Activated CD8-positive, alpha-beta memory T cell treated with anti-CD3 and anti-CD28 coated beads, Interleukin-2, amount 50 U/mL, for 4 hours (primary cell): ENCODE results near the gene TAC1.
"Not testable (repeated sequence)": the region's sequence is repeated elsewhere in the genome, so short reads cannot be mapped to it uniquely, and the experiment has no call there.

ENCODE experiments used
- DNase-seq: peaks from one replicate; pipeline ENCODE4 v3.0.0-alpha.2; 2020

Gene TAC1, protein sequence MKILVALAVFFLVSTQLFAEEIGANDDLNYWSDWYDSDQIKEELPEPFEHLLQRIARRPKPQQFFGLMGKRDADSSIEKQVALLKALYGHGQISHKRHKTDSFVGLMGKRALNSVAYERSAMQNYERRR

DNA sequence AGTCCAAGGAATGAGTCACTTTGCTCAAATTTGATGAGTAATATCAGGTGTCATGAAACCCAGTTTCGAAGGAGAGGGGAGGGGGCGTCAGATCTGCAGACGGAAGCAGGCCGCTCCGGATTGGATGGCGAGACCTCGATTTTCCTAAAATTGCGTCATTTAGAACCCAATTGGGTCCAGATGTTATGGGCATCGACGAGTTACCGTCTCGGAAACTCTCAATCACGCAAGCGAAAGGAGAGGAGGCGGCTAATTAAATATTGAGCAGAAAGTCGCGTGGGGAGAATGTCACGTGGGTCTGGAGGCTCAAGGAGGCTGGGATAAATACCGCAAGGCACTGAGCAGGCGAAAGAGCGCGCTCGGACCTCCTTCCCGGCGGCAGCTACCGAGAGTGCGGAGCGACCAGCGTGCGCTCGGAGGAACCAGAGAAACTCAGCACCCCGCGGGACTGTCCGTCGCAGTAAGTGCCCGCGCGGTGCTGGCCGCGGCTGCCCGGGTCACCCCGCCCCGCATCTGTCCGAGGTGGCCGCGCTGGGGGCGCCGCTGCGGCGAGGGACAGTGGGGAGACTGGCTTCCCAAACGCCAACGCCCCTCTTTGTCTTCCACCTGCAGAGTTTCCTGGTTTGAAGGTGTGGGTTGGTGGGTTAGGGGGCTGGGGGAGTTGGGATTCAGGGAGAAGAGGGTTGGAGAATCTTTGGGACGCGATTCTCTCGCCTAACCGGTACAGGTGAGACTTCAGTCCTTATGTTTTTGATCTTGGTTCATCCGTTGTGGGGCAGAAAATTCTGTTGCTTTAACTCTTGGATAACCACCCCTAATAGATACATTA is at the start of gene TAC1:
Gene TAC1 (plus strand): TSS at position 351 of the 829 bp plus-strand sequence. CDS start 527 bp downstream, outside the sequence.
- DNase-seq = no peak

DNA sequence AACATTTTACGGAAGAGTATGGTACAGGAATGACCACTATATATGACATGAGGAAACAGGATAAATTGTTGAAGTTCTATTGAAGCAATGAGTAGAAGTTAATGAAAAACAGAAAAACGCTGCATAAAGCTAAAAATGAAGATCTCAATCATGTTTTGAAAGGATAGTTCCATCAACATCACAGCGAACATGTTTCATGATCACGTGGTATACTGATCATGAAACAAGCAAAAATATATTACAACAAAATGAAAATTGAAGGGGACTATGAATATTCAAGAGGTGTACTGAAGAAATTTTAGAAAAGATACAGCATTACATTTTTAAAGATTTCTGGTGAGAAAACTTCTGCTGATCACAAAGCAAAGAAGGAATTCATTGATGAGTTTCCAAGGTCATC is 45.9 kb upstream of the TAC1 start:
- DNase-seq = no peak

DNA sequence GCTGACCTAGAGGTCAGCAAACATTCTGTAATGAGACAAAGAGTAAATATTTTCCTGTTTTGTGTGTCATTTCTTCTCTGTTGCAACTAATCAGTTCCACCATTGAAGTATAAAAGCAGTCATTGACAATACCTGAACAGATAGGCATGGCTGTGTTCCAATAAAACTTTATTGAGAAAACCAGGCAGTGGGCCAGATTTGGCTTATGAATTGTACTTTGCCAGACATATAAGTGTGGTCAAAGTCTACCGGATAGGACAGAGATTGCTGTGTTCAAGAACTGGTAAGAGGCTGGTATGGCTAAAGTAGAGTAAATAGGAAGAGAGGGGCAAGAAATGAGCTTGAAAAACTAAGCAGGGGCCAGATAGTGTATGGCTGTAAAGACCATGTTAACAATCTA is 38.3 kb upstream of the TAC1 start:
- DNase-seq = no peak

DNA sequence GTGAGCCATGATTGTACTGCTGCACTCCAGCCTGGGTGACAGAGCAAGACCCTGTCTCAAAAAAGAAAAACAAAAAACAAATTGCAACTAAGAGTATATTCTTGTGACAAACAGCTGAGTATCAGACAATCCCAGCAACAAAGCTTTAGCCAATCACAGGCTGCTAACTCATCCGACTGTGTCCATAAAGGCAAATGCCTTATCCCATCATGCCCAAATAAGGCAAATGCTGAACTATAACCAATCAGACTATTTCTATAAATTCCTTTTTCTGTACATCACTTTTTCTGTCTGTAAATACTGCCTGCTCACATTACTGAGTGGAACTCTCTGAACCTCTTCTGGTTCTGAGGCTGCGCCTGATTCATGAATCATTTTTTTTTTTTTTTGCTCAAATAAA is 37.5 kb upstream of the TAC1 start:
- no peak for DNase-seq

DNA sequence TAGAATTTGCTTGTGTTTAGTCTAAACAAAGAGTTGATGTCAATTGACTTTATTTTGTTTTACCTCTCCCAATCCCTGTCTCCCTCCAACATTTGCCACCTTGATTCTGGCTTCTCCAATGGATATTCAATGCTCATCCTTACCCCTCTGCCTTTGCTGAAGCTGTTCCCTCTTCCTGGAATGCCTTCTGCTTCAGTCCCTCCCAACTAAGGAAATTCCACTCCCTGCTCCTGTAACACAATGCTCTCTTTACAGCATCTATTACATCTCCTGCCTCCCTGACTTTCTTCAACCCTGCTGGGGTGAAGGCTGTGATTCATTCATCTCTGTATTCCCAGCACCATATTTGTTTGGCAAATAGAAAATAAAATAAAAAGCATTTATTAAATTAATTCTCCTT is 34.5 kb upstream of the TAC1 start:
- no peak for DNase-seq

DNA sequence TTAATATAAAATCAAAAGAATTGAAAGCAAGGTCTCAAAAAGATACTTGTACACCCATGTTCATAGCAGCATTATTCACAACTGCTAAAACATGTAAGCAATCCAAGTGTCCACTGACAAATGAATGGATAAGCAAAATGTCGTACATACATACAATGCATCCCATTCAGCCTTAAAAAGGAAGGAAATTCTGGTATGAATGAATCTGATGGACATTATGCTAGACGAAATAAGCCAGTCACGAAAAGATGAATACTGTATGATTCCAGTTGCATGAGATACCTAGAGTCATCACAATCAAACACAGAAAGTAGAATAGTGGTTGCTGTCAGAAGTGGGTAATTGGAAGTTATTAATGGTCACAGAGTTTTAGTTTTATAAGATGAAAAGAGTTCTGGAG is 9.5 kb upstream of the TAC1 start:
- DNase-seq = no peak

DNA sequence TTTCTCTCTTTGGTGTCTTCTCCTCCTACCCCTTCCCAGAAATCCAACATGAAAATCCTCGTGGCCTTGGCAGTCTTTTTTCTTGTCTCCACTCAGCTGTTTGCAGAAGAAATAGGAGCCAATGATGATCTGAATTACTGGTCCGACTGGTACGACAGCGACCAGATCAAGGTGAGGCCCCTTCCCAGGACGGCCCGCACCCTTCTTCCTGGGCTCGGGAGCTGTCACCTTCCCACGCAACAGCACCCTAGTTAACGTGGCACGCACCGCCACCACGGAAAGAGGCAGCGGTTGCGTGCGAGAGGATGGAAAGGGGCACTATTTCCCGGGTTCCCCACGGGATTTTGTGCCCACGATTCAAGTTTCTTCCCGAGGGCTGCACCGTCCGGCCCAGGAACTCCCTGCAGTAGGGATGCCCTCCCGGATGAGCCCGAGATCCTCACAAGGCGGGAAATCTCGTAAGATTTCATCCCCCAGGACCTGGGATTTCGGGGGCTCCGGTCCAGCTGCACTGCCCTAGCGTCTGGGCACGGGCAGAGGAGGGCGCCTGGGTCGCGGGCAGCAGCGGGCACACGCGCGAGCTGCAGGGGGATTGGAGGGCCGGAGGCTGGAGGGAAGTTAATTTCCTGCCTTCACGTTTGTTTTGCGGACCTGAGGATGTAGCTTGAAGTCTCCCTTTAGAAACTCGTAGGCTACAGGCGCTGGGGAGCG is 834 bp downstream of the TAC1 start:
- no peak for DNase-seq

DNA sequence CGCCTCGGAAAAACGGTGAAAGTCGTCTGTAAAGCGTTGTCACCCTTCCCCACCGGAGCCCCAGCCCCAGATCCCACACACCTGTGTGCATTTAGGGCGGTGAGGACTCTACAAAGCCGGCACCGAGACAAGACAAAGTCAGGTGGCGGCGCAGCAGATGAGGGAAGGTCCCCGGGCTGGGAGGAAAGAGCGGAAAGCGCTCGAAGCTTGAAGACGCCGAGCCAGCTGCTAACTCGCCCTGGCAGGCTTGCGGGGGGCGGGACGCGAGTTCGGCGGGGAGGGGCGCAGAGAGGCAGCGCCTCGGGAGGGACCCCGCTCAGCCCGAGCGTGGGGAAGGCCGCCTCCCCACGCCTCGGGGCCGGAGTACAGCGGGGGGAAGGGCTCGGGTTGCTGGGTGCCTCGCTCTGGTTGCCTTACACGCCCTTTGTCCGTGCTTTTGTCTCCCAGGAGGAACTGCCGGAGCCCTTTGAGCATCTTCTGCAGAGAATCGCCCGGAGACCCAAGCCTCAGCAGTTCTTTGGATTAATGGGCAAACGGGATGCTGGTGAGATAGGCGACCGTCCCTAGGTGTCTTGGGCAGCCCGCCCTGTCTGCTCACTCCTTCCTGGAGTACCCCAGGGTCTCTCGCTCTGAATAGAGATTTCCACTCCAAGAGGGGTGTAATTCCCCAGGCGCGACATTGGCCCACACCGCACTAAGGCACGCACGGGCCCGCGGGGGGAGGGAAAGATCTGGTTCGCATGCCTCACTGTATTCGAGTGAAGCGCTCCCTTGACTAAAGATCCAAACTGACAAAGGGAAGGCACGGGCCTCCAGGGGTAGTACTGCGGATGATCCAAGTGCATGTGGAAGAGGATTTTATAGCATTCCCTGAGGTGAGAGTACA is 1.6 kb downstream of the TAC1 start:
- no peak for DNase-seq

DNA sequence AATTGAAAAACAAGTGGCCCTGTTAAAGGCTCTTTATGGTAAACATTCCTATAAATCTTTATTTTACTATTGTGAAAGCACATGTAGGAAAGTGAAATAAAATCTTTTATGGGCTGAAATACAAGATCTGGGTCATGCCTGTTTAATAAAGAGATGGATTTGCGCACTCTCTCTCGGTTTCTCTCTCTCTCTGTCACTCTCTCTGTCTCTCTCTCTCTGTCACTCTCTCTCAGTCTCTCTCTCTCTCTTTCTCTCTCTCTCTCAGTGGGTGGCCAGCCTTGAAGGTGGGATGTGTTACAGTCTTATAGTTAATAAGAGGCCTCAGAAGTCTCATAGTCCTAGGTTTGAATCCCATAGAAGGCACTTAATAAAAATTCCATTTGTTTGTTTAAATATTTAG is 2.4 kb downstream of the TAC1 start:
- no peak for DNase-seq

DNA sequence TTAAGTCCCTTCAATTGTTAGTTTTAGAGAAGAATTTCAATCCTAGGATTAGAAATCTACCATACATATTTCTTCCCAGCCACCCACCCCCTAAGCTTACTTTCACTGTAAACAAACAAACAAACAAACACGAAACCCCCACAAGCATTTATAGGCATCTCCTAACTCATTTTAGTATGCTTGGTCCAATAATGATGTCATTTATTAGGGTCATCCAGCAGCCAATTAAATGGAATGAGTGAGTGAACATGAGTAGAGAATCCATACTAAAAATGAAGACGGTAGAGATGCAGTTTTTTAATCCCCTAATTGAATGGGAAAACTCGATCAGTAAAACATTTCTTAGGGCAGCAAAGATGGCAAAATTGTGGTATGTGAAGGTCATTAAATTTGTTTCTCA is 3.2 kb downstream of the TAC1 start:
- no peak for DNase-seq

DNA sequence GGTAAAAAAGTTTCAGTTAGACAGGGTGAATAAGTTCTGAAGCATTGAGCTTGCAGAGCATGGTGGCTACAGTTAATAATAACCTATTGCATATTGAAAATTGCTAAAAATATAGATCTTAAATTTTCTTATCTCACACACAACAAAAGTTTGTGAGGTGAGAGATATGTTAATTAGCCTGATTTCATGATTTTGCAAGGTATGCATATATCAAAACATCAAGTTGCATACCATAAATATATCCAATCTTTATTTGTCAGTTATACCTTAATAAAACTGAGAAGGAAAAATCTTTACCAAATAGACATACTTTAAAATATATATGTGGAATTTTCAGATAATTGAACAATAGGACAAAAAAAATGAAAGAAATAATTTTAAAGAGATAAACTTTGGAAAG is 16.6 kb downstream of the TAC1 start:
- no peak for DNase-seq

DNA sequence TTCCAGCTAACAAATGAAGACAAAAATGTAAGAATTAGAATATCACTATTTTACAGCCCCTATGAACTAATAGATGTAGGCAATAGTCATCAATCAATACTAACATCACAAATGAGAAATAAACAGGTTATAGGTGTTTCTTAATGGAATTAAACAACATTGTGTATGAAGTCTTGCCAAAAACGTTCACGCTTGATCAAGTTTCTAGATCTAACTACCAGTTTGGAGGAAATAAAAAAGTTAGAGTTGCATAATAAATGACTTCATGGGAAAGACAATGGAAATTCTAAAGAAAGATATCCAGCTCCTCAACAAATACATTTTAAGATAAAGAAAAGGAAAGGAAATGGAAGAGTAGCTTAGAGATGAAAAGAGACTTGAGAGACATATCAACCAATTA is 19.7 kb downstream of the TAC1 start:
- DNase-seq = no peak

DNA sequence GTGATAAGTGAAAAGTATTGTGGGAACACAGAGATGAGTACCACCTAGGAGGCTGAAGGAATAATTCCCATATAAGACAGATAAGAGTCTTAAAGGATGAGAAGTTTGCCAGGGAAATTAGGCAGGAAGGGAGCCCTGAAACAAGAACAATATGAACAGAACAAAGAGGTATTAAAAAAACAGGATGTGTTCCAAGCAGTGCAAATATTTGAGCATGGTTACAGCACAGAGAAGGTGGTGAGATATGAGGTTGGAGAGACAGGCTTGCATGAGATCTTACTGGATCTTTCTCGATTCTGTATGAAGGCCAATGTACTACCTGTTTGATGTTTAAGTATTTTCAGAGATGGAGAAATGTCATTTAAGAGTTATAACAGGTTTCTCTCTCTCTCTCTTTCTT is 20.3 kb downstream of the TAC1 start:
- DNase-seq = no peak

DNA sequence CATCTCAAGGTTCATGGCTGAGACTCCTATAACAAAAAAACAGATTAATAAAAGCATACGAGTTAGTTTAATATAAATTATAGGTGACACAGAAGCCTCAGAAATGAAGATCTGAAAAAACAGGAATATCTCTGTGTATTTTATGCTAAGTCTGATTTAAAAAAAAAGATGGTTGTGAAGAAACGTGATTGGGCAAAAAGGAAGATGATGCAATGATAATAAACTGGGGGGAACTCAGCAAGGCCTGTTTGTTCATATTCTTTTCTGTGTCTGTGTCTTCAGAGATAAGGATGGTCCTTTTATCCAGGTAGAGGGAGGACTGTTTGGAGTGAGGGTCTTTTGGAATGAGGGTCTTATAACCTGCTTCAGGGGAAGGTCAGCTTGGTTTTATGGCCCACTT is 25.9 kb downstream of the TAC1 start:
- DNase-seq = no peak

DNA sequence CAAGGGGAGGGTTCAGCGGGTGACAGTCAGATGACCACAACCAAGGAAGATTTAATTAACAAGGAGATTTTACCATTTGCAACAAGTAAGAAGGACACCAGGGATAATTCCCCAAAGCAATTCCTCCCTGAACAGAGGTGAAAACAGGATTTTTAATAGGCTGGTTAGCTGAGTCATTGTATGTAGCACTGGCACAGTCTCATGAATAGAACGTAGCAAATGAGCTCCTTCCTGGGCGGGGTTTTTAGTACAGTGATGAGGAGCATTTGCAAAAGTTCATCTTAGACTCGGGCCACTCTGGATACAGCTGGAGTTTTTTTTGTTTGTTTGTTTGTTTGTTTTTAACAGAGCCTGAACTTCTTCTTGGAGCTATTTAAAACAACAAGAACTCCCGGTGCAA is 39.0 kb downstream of the TAC1 start:
- DNase-seq = no peak

DNA sequence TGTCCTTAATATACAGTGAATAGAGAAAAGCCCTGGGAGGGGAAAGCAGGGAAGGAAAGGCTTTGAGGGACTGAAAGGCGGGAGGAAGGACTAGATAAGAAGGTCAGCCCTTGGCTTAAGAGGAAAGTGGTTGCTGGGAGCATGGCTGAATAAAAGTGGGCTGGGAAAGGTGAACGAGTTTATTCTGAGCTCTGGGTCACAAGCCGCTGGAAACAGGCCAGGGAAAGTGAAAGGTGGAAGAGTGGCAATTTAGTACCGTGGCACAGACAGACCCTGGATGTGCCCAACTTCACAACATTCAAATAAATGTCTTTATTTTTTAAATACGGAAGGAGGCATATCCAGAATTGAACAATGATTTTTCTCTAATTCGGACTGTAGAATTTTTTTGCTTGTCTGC is 39.7 kb downstream of the TAC1 start:
- DNase-seq = no peak

DNA sequence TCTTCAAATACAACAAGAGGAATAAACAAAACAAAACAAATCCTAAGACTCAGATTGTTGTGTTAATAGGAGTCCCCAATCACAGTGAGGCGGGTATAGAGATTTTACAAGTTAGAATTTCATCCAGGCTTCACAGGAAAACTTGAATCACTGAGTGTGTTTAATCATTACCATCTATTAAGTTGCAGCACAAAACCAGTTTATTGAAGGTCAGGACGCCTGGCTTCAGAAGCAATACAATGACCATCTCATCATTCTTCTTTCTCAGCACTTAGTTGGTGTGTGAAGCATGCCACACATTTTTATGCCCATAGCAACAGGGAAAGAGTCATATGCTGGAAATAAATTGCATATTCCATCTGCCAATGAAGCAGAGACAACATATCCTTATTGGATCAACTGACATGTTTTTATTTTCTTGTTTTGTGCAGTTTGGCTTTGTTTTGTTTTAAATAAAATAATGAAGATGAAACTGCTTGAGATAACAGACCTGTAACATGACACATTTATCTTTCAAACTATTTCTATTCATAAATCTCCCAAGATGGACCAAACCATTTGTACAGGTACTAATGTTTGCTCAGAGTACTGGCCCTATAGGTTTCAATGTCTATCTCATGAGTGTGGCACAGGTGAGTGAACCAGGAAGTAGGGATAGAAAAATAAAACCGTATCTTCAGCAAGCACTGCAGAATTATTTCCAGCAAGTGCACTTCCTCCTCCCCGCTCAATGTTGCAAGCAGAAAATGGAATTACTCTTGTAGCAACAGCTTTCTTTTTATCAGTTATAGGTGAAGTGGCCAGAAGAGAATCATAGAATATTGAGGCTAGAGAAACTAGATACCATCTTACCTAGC is 40.4 kb downstream of the TAC1 start:
- DNase-seq = no peak

DNA sequence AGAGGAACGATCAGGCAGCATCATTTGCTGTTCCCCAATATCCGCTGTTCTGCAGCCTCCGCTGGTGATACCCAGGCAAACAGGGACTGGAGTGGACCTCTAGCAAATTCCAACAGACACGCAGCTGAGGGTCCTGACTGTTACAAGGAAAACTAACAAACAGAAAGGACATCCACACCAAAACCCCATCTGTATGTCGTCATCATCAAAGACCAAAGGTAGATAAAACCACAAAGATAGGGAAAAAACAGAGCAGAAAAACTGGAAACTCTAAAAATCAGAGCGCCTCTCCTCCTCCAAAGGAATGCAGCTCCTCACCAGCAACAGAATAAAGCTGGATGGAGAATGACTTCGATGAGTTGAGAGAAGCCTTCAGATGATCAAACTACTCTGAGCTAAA is 54.5 kb downstream of the TAC1 start:
- not testable (repeated sequence) for DNase-seq
